Measurements from ENCODE around the gene CD2BP2. TPM values are rescaled to one million over a fixed set of nuclear protein-coding genes. Genes with fewer than 3 reads are reported as not detected.

The CD2BP2 gene
- total RNA-seq, 1 donor from 2014 or later, result 77.2 TPM

GRCh38 chr16:30377812-30378235 lies 22.7 kb upstream of the CD2BP2 start:
- Mint-ChIP-seq H3K27ac (ENCODE audit: unreplicated experiment) (peak overlapping the region; percentile 97), H3K4me1 (ENCODE audit: unreplicated experiment) (peaks cover 14% of the 10 kb centered on the region), H3K27me3 (ENCODE audit: unreplicated experiment) (peaks cover 6% of the 10 kb centered on the region), H3K4me3 (ENCODE audit: unreplicated experiment) (peak overlapping the region; percentile 89), H3K36me3 (ENCODE audit: low read depth, unreplicated experiment) (peaks cover 4% of the 10 kb centered on the region), H3K9me3 (ENCODE audit: unreplicated experiment) (no peaks in the 10 kb centered on the region)
- TF ChIP-seq, protein P1, sequence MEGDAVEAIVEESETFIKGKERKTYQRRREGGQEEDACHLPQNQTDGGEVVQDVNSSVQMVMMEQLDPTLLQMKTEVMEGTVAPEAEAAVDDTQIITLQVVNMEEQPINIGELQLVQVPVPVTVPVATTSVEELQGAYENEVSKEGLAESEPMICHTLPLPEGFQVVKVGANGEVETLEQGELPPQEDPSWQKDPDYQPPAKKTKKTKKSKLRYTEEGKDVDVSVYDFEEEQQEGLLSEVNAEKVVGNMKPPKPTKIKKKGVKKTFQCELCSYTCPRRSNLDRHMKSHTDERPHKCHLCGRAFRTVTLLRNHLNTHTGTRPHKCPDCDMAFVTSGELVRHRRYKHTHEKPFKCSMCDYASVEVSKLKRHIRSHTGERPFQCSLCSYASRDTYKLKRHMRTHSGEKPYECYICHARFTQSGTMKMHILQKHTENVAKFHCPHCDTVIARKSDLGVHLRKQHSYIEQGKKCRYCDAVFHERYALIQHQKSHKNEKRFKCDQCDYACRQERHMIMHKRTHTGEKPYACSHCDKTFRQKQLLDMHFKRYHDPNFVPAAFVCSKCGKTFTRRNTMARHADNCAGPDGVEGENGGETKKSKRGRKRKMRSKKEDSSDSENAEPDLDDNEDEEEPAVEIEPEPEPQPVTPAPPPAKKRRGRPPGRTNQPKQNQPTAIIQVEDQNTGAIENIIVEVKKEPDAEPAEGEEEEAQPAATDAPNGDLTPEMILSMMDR (IDR thresholded peaks at IDR 0.05; ENCODE audit: unreplicated experiment), result no peak
- peak; percentile 80 for DNase-seq (ENCODE audit: low spot score)

DNA sequence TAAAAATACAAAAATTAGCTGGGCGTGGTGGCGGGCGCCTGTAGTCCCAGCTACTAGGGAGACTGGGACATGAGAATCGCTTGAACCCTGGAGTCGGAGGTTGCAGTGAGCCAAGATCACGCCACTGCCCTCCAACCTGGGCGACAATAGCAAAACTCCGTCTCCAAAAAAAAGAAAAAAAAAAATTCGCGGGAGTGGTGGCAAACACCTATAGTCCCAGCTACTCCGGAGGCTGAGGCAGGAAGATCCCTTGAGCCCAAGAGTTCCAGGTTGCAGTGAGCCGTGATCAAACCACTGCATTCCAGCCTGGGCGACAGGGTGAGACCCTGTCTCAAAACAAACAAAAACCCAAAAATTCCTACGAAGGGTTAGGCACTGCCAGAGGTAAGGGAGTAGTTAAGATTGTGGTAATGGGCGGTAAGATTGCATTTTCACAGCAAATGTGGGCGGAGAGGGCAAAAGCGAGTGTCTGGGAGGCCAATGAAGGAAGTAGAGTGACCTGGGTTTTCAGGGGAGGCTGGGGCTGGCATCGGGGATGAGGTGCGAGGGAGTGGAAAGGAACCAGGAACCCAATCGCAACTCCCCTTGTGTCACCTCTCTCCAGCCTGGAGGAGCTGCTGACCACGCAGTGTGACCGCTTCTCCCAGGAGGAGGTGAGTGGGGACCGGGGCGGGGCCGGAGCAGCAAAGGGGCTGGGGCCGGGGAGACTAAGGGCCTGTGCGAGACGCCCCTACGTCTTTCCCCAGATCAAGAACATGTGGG lies 22.1 kb upstream of the CD2BP2 start:
- H3K36me3 Mint-ChIP-seq (ENCODE audit: low read depth, unreplicated experiment), result peaks cover 4% of the 10 kb centered on the region
- no peak for DNase-seq (ENCODE audit: low spot score)
- H3K9me3 Mint-ChIP-seq (ENCODE audit: unreplicated experiment), result no peaks in the 10 kb centered on the region
- H3K27ac Mint-ChIP-seq (ENCODE audit: unreplicated experiment), result peak overlapping the region; percentile 97
- peak overlapping the region; percentile 89 for H3K4me3 Mint-ChIP-seq (ENCODE audit: unreplicated experiment)
- H3K4me1 Mint-ChIP-seq (ENCODE audit: unreplicated experiment), result peaks cover 9% of the 10 kb centered on the region
- peaks cover 6% of the 10 kb centered on the region for H3K27me3 Mint-ChIP-seq (ENCODE audit: unreplicated experiment)
- TF ChIP-seq, protein P1 (IDR thresholded peaks at IDR 0.05; ENCODE audit: unreplicated experiment), result no peak

DNA sequence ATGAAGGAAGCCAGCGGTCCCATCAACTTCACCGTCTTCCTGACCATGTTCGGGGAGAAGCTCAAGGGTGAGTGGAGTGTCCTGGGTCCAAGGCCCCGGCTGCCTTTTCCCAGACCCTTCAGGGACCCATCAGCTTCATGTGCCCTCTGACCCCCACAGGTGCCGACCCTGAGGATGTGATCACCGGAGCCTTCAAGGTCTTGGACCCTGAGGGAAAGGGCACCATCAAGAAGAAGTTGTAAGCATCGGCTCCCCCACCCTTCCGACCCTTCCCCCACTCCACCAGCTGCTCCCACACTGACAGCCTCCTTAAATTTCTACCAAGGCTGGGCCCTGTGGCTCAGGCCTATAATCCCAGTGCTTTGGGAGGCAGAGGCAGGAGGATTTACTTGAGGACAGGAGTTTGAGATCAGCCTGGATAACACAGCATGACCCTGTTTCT lies 21.4 kb upstream of the CD2BP2 start:
- DNase-seq (ENCODE audit: low spot score), result no peak
- no peak overlapping the region for H3K4me3 Mint-ChIP-seq (ENCODE audit: unreplicated experiment)
- H3K4me1 Mint-ChIP-seq (ENCODE audit: unreplicated experiment), result peaks cover 14% of the 10 kb centered on the region
- peaks cover 7% of the 10 kb centered on the region for H3K36me3 Mint-ChIP-seq (ENCODE audit: low read depth, unreplicated experiment)
- TF ChIP-seq, protein P1 (IDR thresholded peaks at IDR 0.05; ENCODE audit: unreplicated experiment), result no peak
- H3K27me3 Mint-ChIP-seq (ENCODE audit: unreplicated experiment), result peaks cover 10% of the 10 kb centered on the region
- no peak overlapping the region for H3K27ac Mint-ChIP-seq (ENCODE audit: unreplicated experiment)
- no peaks in the 10 kb centered on the region for H3K9me3 Mint-ChIP-seq (ENCODE audit: unreplicated experiment)

- Mint-ChIP-seq H3K36me3 (ENCODE audit: low read depth, unreplicated experiment) (peaks cover 8% of the 10 kb centered on the region), H3K9me3 (ENCODE audit: unreplicated experiment) (no peaks in the 10 kb centered on the region), H3K27me3 (ENCODE audit: unreplicated experiment) (peaks cover 13% of the 10 kb centered on the region), H3K27ac (ENCODE audit: unreplicated experiment) (peak overlapping the region; percentile 42), H3K4me1 (ENCODE audit: unreplicated experiment) (peaks cover 21% of the 10 kb centered on the region), H3K4me3 (ENCODE audit: unreplicated experiment) (no peak overlapping the region)
- no peak for DNase-seq (ENCODE audit: low spot score)
- TF ChIP-seq, protein P1 (IDR thresholded peaks at IDR 0.05; ENCODE audit: unreplicated experiment), result no peak
Measured at GRCh38 chr16:30375864-30376263, 20.8 kb upstream of the CD2BP2 start.

DNA sequence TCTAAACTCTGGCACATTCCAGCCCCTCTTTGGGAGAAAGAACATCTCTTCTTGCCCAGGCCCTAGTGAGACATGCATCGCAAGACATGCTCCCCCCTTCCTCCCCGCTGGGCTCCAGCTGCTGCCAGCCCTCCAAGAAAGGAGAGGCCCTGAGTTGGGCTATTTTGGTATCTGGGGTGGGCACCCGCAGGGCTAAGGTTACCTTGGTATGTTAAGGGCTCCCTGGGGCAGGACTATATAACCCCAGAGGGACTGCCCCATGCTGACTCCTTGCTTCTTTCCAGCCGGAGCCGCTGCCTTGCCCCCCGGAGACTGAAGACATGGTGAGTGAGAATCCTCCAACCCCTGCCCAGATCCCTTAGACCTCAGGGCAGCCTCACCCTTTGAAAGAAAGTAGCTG lies 19.4 kb upstream of the CD2BP2 start, which contains the start of gene MYL11:
Gene MYL11, plus strand, starts transcription at position 265 of the 400 bp plus-strand sequence. Its CDS starts 56 bp downstream, at position 321.
- Mint-ChIP-seq H3K27ac (ENCODE audit: unreplicated experiment) (peak within 1 kb of the TSS; percentile 42), H3K4me3 (ENCODE audit: unreplicated experiment) (no peak within 1 kb of the TSS), H3K4me1 (ENCODE audit: unreplicated experiment) (peaks cover 21% of the 10 kb centered on the region), H3K27me3 (ENCODE audit: unreplicated experiment) (peaks cover 14% of the 10 kb centered on the region), H3K36me3 (ENCODE audit: low read depth, unreplicated experiment) (peaks cover 9% of the 10 kb centered on the region), H3K9me3 (ENCODE audit: unreplicated experiment) (no peaks in the 10 kb centered on the region)
- no peak for DNase-seq (ENCODE audit: low spot score)
- TF ChIP-seq, protein P1 (IDR thresholded peaks at IDR 0.05; ENCODE audit: unreplicated experiment), result no peak
